ENCODE results near the gene ROBO1.
A peak's percentile ranks its signal among the peaks of the same experiment; 100 is the strongest.
"Not testable (repeated sequence)": the region's sequence is repeated elsewhere in the genome, so short reads cannot be mapped to it uniquely, and the experiment has no call there.

ROBO1 gene

GRCh38 chr3:79543218-79543982 lies 224.4 kb downstream of the ROBO1 start:
- DNase-seq: no peak

- no peak for DNase-seq
These were observed 233.1 kb downstream of the ROBO1 start for GRCh38 chr3:79534727-79535126.

GRCh38 chr3:79531566-79532295 lies 236.1 kb downstream of the ROBO1 start:
- no peak for DNase-seq

GRCh38 chr3:79521221-79521848 lies 246.5 kb downstream of the ROBO1 start:
- DNase-seq: peak; percentile 54

- DNase-seq: peak; percentile 39
These were observed 249.9 kb downstream of the ROBO1 start for GRCh38 chr3:79517766-79518413.

- peak; percentile 14 for DNase-seq
These were observed 251.0 kb downstream of the ROBO1 start for GRCh38 chr3:79516795-79517194.

GRCh38 chr3:79515072-79515471 lies 252.7 kb downstream of the ROBO1 start:
- no peak for DNase-seq

- no peak for DNase-seq
These were observed 253.7 kb downstream of the ROBO1 start for GRCh38 chr3:79514069-79514468.

- DNase-seq: no peak
These were observed 261.0 kb downstream of the ROBO1 start for GRCh38 chr3:79506751-79507150.

GRCh38 chr3:79502216-79502681 lies 265.5 kb downstream of the ROBO1 start:
- DNase-seq: not testable (repeated sequence)

GRCh38 chr3:79497447-79498111 lies 270.2 kb downstream of the ROBO1 start:
- DNase-seq: peak; percentile 10

- no peak for DNase-seq
These were observed 276.7 kb downstream of the ROBO1 start for GRCh38 chr3:79491029-79491641.

GRCh38 chr3:79490165-79491028 lies 277.4 kb downstream of the ROBO1 start:
- DNase-seq: no peak

- no peak for DNase-seq
These were observed 279.4 kb downstream of the ROBO1 start for GRCh38 chr3:79488407-79488806.

GRCh38 chr3:79480746-79481145 lies 287.1 kb downstream of the ROBO1 start:
- DNase-seq: no peak

GRCh38 chr3:79478620-79479019 lies 289.2 kb downstream of the ROBO1 start:
- no peak for DNase-seq

GRCh38 chr3:79477242-79477641 lies 290.6 kb downstream of the ROBO1 start:
- peak; percentile 16 for DNase-seq

GRCh38 chr3:79473993-79474392 lies 293.8 kb downstream of the ROBO1 start:
- DNase-seq: peak; percentile 8

GRCh38 chr3:79467721-79468120 lies 300.1 kb downstream of the ROBO1 start:
- DNase-seq: peak; percentile 36

GRCh38 chr3:79461129-79461792 lies 306.5 kb downstream of the ROBO1 start:
- no peak for DNase-seq

- no peak for DNase-seq
These were observed 314.2 kb downstream of the ROBO1 start for GRCh38 chr3:79453600-79453999.

All from DMS53 (cell line).